Spleen (tissue), 7 donors: ENCODE data around the gene TMTC2.

Experiments
- POLR2A ChIP-seq, 3 donors: fragments of 450-650 bp; IDR thresholded peaks; one replicate each; pipeline ENCODE4 v1.5.1; 2017; ENCODE audit warnings: antibody characterized with exemption in 3 of 3, mild to moderate bottlenecking in 1 of 3
- TF ChIP-seq, protein P1 (sequence below), 11 experiments: fragments of 200-600 bp in 7 of 11; fragments of 450-650 bp in 4 of 11; sonication (generic) in 4 of 11; IDR thresholded peaks in 8 of 11; conservative IDR thresholded peaks in 3 of 11; 1 replicate in 7 of 11; 2 replicates in 4 of 11; pipeline versions ENCODE4 v1.4.0 to v1.8.0; 2016 to 2021; ENCODE audit warnings: antibody characterized with exemption in 11 of 11, inconsistent platforms in 4 of 11, mild to moderate bottlenecking in 1 of 11
- donor health status: DM: no; HTN: no; CAD: no; lungs with moderate emphysema.
- donor health status: DM: no; HTN: no; CAD: no.
- donor health status: DM: no; HTN: no; CAD: no.

DNA sequence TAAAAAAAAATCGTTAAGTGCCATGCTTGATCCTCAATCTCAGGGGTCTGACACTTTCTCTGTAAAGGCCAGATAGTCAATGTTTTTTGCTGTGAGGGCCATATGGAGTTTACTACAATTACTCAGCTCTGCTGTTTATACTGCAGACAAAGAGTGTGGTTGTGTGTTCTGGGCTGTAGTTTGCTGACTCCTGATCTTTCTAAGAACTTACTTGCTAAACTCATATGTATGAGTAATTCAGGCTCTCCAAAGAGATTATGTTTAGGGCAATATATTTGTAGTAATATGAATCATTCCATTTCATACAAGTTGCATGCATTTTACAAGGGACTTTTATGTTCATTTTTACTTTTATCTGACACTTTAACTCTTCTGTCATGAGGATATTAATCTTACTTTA, 188.2 kb downstream of the TMTC2 start:
- TF ChIP-seq, protein P1, sequence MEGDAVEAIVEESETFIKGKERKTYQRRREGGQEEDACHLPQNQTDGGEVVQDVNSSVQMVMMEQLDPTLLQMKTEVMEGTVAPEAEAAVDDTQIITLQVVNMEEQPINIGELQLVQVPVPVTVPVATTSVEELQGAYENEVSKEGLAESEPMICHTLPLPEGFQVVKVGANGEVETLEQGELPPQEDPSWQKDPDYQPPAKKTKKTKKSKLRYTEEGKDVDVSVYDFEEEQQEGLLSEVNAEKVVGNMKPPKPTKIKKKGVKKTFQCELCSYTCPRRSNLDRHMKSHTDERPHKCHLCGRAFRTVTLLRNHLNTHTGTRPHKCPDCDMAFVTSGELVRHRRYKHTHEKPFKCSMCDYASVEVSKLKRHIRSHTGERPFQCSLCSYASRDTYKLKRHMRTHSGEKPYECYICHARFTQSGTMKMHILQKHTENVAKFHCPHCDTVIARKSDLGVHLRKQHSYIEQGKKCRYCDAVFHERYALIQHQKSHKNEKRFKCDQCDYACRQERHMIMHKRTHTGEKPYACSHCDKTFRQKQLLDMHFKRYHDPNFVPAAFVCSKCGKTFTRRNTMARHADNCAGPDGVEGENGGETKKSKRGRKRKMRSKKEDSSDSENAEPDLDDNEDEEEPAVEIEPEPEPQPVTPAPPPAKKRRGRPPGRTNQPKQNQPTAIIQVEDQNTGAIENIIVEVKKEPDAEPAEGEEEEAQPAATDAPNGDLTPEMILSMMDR (IDR thresholded peaks at IDR 0.05 in 8 of 11, conservative IDR thresholded peaks at IDR 0.05 in 3 of 11): no peak
- TF ChIP-seq POLR2A (IDR thresholded peaks at IDR 0.05): no peak
